HFF-Myc (cell line): Measurements from ENCODE around the gene EML1.

ENCODE experiments used
- DNase-seq: peaks from one replicate; pipeline ENCODE4 v3.0.0-alpha.2; 2011; ENCODE audit warnings: low read depth; ENCODE audit errors: extremely low read depth
- H3K4me3 ChIP-seq: replicated peaks from 2 replicates; pipeline ENCODE4 v1.5.1; 2011; ENCODE audit warnings: low read depth, mild to moderate bottlenecking, control low read depth, low read length
- CTCF ChIP-seq: IDR thresholded peaks from 2 replicates; pipeline ENCODE4 v1.5.1; 2012; ENCODE audit warnings: mild to moderate bottlenecking, low read depth, low read length, control low read depth; ENCODE audit errors: missing control alignments

EML1 gene

GRCh38 chr14:99884834-99885648 lies 91.8 kb downstream of the EML1 start:
- TF ChIP-seq CTCF: peak; percentile 51
- peak; percentile 36 for DNase-seq
- no peak overlapping the region for H3K4me3 ChIP-seq

GRCh38 chr14:99885649-99885958 lies 92.4 kb downstream of the EML1 start:
- H3K4me3 ChIP-seq: no peak overlapping the region
- no peak for TF ChIP-seq CTCF
- DNase-seq: no peak

- no peak for DNase-seq
- no peak for TF ChIP-seq CTCF
- no peak overlapping the region for H3K4me3 ChIP-seq
These were observed 94.2 kb downstream of the EML1 start for GRCh38 chr14:99887407-99887806.

GRCh38 chr14:99888149-99888548 lies 94.9 kb downstream of the EML1 start:
- H3K4me3 ChIP-seq: no peak overlapping the region
- TF ChIP-seq CTCF: no peak
- no peak for DNase-seq

GRCh38 chr14:99889268-99889667 lies 96.1 kb downstream of the EML1 start:
- no peak for DNase-seq
- no peak for TF ChIP-seq CTCF
- H3K4me3 ChIP-seq: no peak overlapping the region

GRCh38 chr14:99891266-99891665 lies 98.1 kb downstream of the EML1 start:
- DNase-seq: no peak
- no peak for TF ChIP-seq CTCF
- no peak overlapping the region for H3K4me3 ChIP-seq

- no peak for DNase-seq
- H3K4me3 ChIP-seq: no peak overlapping the region
- no peak for TF ChIP-seq CTCF
These were observed 98.7 kb downstream of the EML1 start for GRCh38 chr14:99891900-99892299.
